Measurements from ENCODE around the gene BCL2L1.

GRCh38 chr20:31746068-31746878 is 23.6 kb upstream of the BCL2L1 start:
- TF ChIP-seq CTCF (IDR thresholded peaks at IDR 0.05; ENCODE audit: extremely low read depth in 1 of 2, insufficient read depth in 1 of 2, low read depth in 1 of 2, low read length in 2 of 2) (no peak), POLR2A (IDR thresholded peaks at IDR 0.05; ENCODE audit: low read depth, low read length) (no peak), FOS (IDR thresholded peaks at IDR 0.05; ENCODE audit: borderline replicate concordance, insufficient read depth, low read length) (no peak), EZH2 (IDR thresholded peaks at IDR 0.05; ENCODE audit: borderline replicate concordance, low read depth, low read length, severe bottlenecking) (no peak), POLR2AphosphoS5 (IDR thresholded peaks at IDR 0.05; ENCODE audit: insufficient read depth, low read depth, low read length) (no peak)

Data from endothelial cell of umbilical vein (primary cell).